ENCODE measurements around the gene EPS8L1.

GRCh38 chr19:55099557-55100506, 24.2 kb downstream of the EPS8L1 start:
- TF ChIP-seq TCF12 (IDR thresholded peaks at IDR 0.05; ENCODE audit: low read depth), result no peak
- no peak for TF ChIP-seq NFIC (IDR thresholded peaks at IDR 0.05)
- no peak for TF ChIP-seq EP300 (IDR thresholded peaks at IDR 0.05; ENCODE audit: borderline replicate concordance)
- TF ChIP-seq TAF1 (IDR thresholded peaks at IDR 0.05; ENCODE audit: low read depth), result no peak
- no peak for TF ChIP-seq EGR1 (IDR thresholded peaks at IDR 0.05)
- no peak for TF ChIP-seq REST (IDR thresholded peaks at IDR 0.05; ENCODE audit: low read depth)

Measured in Ishikawa (cell line).